Measurements from ENCODE around the gene SKAP1. TPM values are rescaled to one million over a fixed set of nuclear protein-coding genes. Genes with fewer than 3 reads are reported as not detected.
"Not testable (repeated sequence)": the region's sequence is repeated elsewhere in the genome, so short reads cannot be mapped to it uniquely, and the experiment has no call there.

SKAP1 gene
- total and polyA plus RNA-seq, 2 experiments from 2014 or later = 0.27 TPM; not detected in 1

GRCh38 chr17:48246612-48247011 lies 183.4 kb downstream of the SKAP1 start:
- ATAC-seq = no peak
- Histone ChIP-seq H3K4me2 (no peak overlapping the region), H3K36me3 (ENCODE audit: insufficient read depth) (no peaks in the 10 kb centered on the region), H3K9me2 (ENCODE audit: insufficient read depth) (no peaks in the 10 kb centered on the region), H3K79me2 (replicated peaks; ENCODE audit: insufficient read depth) (no peaks in the 10 kb centered on the region), H3F3A (replicated peaks; ENCODE audit: low read depth) (no peaks in the 10 kb centered on the region), H2AFZ (no peak overlapping the region), H3K27me3 (ENCODE audit: insufficient read depth) (no peaks in the 10 kb centered on the region), H4K20me1 (replicated peaks; ENCODE audit: insufficient read depth) (no peaks in the 10 kb centered on the region), H3K4me1 (ENCODE audit: insufficient read depth) (peaks cover 12% of the 10 kb centered on the region), H3K27ac (ENCODE audit: low read depth) (no peak overlapping the region), H3K4me3 (no peak overlapping the region)
- Mint-ChIP-seq H3K4me3 (no peak overlapping the region), H3K4me1 (peaks cover 35% of the 10 kb centered on the region), H3K36me3 (ENCODE audit: low read depth) (no peaks in the 10 kb centered on the region), H3K27me3 (ENCODE audit: insufficient read depth, low read depth, poor library complexity) (no peaks in the 10 kb centered on the region), H3K27ac (no peak overlapping the region), H3K9me3 (no peaks in the 10 kb centered on the region)
- DNase-seq (ENCODE audit: low spot score) = no peak
- TF ChIP-seq STAT1 (IDR thresholded peaks at IDR 0.05; ENCODE audit: unreplicated experiment) = no peak
- TF ChIP-seq ZNF331 (CRISPR knock-in tag; IDR thresholded peaks at IDR 0.05; ENCODE audit: low read depth) = no peak
- TF ChIP-seq, protein P1, sequence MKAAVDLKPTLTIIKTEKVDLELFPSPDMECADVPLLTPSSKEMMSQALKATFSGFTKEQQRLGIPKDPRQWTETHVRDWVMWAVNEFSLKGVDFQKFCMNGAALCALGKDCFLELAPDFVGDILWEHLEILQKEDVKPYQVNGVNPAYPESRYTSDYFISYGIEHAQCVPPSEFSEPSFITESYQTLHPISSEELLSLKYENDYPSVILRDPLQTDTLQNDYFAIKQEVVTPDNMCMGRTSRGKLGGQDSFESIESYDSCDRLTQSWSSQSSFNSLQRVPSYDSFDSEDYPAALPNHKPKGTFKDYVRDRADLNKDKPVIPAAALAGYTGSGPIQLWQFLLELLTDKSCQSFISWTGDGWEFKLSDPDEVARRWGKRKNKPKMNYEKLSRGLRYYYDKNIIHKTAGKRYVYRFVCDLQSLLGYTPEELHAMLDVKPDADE (IDR thresholded peaks at IDR 0.05) = no peak

DNA sequence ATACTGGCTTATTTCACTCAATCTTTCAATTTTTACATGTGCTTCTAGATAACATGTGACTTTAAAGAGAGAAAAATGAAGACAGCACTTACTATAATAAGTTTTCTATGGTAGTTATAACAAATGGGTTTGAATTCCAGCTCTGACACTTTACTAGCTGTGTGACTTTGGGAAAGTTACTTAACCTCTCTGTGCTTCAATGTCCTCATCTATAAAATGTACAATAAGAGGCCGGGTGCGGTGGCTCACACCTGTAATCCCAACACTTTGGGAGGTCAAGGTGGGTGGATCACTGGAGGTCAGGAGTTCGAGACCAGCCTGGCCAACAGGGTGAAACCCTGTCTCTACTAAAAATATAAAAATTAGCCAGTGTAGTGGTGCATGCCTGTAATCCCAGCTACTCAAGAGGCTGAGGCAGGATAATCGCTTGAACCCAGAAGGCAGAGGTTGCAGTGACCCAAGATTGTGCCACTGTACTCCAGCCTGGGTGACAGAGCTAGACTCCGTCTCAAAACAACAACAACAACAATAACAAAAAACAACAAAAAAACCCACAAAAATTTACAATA lies 184.5 kb downstream of the SKAP1 start:
- H3K36me3 Mint-ChIP-seq (ENCODE audit: low read depth); H3K27ac ChIP-seq (ENCODE audit: low read depth); H3K4me1 ChIP-seq (ENCODE audit: insufficient read depth); H3K9me3 Mint-ChIP-seq; H2AFZ ChIP-seq; H3K27ac Mint-ChIP-seq; H3K4me3 Mint-ChIP-seq; H3K79me2 ChIP-seq (replicated peaks; ENCODE audit: insufficient read depth); H3F3A ChIP-seq (replicated peaks; ENCODE audit: low read depth); H3K9me2 ChIP-seq (ENCODE audit: insufficient read depth); H3K4me2 ChIP-seq; H3K27me3 ChIP-seq (ENCODE audit: insufficient read depth); H3K4me3 ChIP-seq; H4K20me1 ChIP-seq (replicated peaks; ENCODE audit: insufficient read depth); H3K27me3 Mint-ChIP-seq (ENCODE audit: insufficient read depth, low read depth, poor library complexity); ATAC-seq; DNase-seq (ENCODE audit: low spot score); H3K36me3 ChIP-seq (ENCODE audit: insufficient read depth): not testable (repeated sequence)
- peaks cover 30% of the 10 kb centered on the region for H3K4me1 Mint-ChIP-seq

GRCh38 chr17:48244814-48245213 lies 185.2 kb downstream of the SKAP1 start:
- Histone ChIP-seq H4K20me1 (replicated peaks; ENCODE audit: insufficient read depth) (no peaks in the 10 kb centered on the region), H3K9me2 (ENCODE audit: insufficient read depth) (no peaks in the 10 kb centered on the region), H3K4me1 (ENCODE audit: insufficient read depth) (peaks cover 4% of the 10 kb centered on the region; the same call in 1 of the 2 replicates), H3K4me2 (no peak overlapping the region), H3K27ac (ENCODE audit: low read depth) (no peak overlapping the region), H3K4me3 (no peak overlapping the region), H3F3A (replicated peaks; ENCODE audit: low read depth) (no peaks in the 10 kb centered on the region), H2AFZ (peak overlapping the region; percentile 44), H3K27me3 (ENCODE audit: insufficient read depth) (no peaks in the 10 kb centered on the region), H3K36me3 (ENCODE audit: insufficient read depth) (no peaks in the 10 kb centered on the region), H3K79me2 (replicated peaks; ENCODE audit: insufficient read depth) (no peaks in the 10 kb centered on the region)
- Mint-ChIP-seq H3K27me3 (ENCODE audit: insufficient read depth, low read depth, poor library complexity) (no peaks in the 10 kb centered on the region), H3K9me3 (no peaks in the 10 kb centered on the region), H3K4me3 (no peak overlapping the region), H3K36me3 (ENCODE audit: low read depth) (no peaks in the 10 kb centered on the region), H3K27ac (no peak overlapping the region), H3K4me1 (peaks cover 30% of the 10 kb centered on the region)
- TF ChIP-seq ZNF114 (CRISPR knock-in tag; IDR thresholded peaks at IDR 0.05) (no peak), ZNF331 (CRISPR knock-in tag; IDR thresholded peaks at IDR 0.05; ENCODE audit: low read depth) (no peak), JUNB (IDR thresholded peaks at IDR 0.05; ENCODE audit: unreplicated experiment) (no peak), STAT1 (IDR thresholded peaks at IDR 0.05; ENCODE audit: unreplicated experiment) (no peak), POLR2AphosphoS5 (IDR thresholded peaks at IDR 0.05; ENCODE audit: low read depth) (no peak), EZH2 (IDR thresholded peaks at IDR 0.05; ENCODE audit: low read depth, unreplicated experiment) (no peak), CTCF (conservative IDR thresholded peaks at IDR 0.05; ENCODE audit: low read depth in 2 of 2) (no peak), NANOG (IDR thresholded peaks at IDR 0.05; ENCODE audit: borderline replicate concordance) (no peak)
- DNase-seq (ENCODE audit: low spot score) (no peak), ATAC-seq (peak; percentile 36; the same call in 2 of the 3 replicates)

Measured in GM23338 (cell line).